Muscle of leg (tissue), 11 donors: ENCODE measurements around the gene ARL10. TPM values are rescaled to one million over a fixed set of nuclear protein-coding genes. Genes with fewer than 3 reads are reported as not detected.

Source experiments
- DNase-seq: peaks from one replicate; pipeline ENCODE4 v3.0.0; 2013
- H3K27ac ChIP-seq: one replicate; pipeline ENCODE4 v1.5.1; 2013; ENCODE audit warnings: mild to moderate bottlenecking, low read length, control low read depth
- H3K27me3 ChIP-seq: one replicate; pipeline ENCODE4 v1.6.1; 2013; ENCODE audit warnings: low read length; ENCODE audit not compliant: control insufficient read depth, insufficient read depth
- H3K36me3 ChIP-seq: one replicate; pipeline ENCODE4 v1.6.1; 2013; ENCODE audit warnings: low read length; ENCODE audit not compliant: control insufficient read depth, insufficient read depth
- H3K4me1 ChIP-seq: one replicate; pipeline ENCODE4 v1.6.1; 2013; ENCODE audit warnings: low read length; ENCODE audit not compliant: control insufficient read depth, insufficient read depth
- H3K4me3 ChIP-seq: one replicate; pipeline ENCODE4 v1.5.1; 2013; ENCODE audit warnings: low read length, control low read depth
- H3K9me3 ChIP-seq: replicated peaks from 2 replicates; pipeline ENCODE4 v1.6.1; 2013; ENCODE audit warnings: low read depth, low read length; ENCODE audit not compliant: control insufficient read depth
- WGBS: methylation state at CpG from one replicate; pipeline ENCODE4 v1.1.5; 2013; ENCODE audit warnings: missing lambda C conversion rate; ENCODE audit not compliant: insufficient coverage; 5-methylcytosine and 5-hydroxymethylcytosine counted together
- polyA plus RNA-seq, 8 donors: library from polyadenylated mRNA; unstranded; fragments of 120-200 nt; gene quantifications; one replicate each; pipeline versions ENCODE4 v1.2.1 to v1.2.3, GENCODE V29; 2013; ENCODE audit warnings: inconsistent platforms in 1 of 8, low replicate concordance in 1 of 8; ENCODE audit not compliant: insufficient read length in 8 of 8, insufficient read depth in 1 of 8
- total RNA-seq: library from RNA; stranded (reverse); fragments of 120-200 nt; gene quantifications from one replicate; pipeline ENCODE4 v1.2.4, GENCODE V29; 2013

The ARL10 gene
- total and polyA plus RNA-seq, 9 donors: 7.9 to 12.5 (median 9.7) TPM

DNA sequence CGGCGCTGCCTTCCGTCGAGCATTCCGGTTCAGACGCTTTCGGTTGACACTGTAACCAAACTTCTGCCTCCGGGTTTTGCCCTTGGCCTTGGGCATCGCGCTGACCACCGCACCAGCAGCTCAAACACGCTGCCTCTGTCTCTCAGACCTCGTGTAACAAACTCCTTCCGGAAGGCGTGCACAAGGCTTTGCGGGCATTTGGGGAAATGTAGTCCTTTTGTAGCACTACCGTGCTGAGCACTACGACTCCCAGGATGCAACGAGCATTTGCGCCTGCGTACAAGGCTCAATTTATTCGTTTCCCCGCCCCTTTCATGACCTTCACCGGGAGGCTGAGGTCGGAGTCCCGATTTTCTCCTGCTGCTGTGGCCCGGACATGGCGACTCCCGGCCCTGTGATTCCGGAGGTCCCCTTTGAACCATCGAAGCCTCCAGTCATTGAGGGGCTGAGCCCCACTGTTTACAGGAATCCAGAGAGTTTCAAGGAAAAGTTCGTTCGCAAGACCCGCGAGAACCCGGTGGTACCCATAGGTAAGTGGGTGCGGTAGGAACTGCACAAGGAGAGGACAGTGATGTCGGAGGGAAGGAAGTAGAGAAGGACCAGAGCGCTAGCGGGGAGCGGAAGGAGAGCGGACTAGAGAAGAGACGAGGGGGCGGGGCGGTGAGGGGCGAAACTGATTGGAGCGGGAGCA is 23.3 kb downstream of the ARL10 start, which contains the start of the genes HIGD2A and NOP16:
Gene HIGD2A, plus strand, starts transcription at position 308 of the 691 bp plus-strand sequence. Its CDS starts 69 bp downstream, at position 377.
Gene NOP16, minus strand, starts transcription at position 155 of the 691 bp plus-strand sequence. Its CDS starts 59 bp downstream, at position 96.
- H3K4me1 ChIP-seq: peaks cover 15% of the 10 kb centered on the region
- peak; percentile 100 for DNase-seq
- WGBS: under 1% methylated on average over 46 of the region's 47 CpGs
- no peaks in the 10 kb centered on the region for H3K9me3 ChIP-seq
- peak within 1 kb of the TSS; percentile 79 for H3K4me3 ChIP-seq
- H3K27me3 ChIP-seq: no peaks in the 10 kb centered on the region
- H3K27ac ChIP-seq: peak within 1 kb of the TSS; percentile 99
- peaks cover 50% of the 10 kb centered on the region for H3K36me3 ChIP-seq

DNA sequence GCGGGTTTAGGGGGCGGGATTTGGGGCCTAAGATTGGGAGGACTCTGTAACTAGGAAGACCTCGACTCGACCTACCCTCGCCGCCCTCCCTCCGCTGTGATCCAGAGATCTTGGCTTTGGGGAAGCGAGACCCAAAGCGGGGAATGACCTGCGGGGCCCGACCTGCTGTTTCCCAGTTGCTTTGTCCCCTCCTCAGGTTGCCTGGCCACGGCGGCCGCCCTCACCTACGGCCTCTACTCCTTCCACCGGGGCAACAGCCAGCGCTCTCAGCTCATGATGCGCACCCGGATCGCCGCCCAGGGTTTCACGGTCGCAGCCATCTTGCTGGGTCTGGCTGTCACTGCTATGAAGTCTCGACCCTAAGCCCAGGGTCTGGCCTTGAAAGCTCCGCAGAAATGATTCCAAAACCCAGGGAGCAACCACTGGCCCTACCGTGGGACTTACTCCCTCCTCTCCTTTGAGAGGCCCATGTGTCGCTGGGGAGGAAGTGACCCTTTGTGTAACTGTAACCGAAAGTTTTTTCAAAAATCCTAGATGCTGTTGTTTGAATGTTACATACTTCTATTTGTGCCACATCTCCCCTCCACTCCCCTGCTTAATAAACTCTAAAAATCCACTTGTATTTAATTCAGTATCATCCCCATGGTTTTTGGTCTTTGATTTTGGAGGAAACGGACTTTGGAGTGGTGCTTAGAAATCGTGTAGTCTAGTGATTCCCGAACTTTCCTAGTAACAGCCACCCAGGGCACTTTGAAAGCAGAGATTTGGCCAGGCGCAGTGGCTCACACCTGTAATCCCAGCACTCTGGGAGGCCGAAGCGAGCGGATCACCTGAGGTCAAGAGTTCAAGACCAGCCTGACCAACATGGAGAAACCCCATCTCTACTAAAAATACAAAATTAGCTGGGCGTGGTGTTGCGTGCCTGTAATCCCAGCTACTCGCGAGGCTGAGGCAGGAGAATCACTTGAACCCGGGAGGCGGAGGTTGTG is 24.1 kb downstream of the ARL10 start:
- WGBS: 7% methylated on average over 26 of the region's 41 CpGs
- Histone ChIP-seq H3K36me3 (peaks cover 48% of the 10 kb centered on the region), H3K27ac (peak overlapping the region; percentile 99), H3K4me3 (peak overlapping the region; percentile 79), H3K4me1 (peaks cover 15% of the 10 kb centered on the region), H3K27me3 (no peaks in the 10 kb centered on the region), H3K9me3 (no peaks in the 10 kb centered on the region)
- DNase-seq: no peak

DNA sequence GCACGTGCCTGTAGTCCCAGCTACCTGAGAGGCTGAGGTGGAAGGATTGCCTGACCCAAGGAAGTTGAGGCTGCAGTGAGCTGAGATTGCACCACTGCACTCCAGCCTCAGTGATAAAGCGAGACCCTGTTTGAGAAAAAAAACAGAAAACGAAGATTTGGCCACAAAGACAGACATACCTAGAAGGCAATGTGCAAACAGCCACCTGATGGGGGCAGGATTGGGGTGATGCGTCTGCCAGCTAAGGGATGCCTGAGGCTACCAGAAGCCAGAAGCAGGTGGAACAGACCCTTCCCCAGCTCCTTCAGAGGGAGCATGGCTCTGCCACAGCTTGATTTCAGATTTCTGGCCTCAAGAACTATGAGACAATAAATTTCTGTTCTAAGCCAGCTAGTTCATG is 26.2 kb downstream of the ARL10 start:
- WGBS: 83% methylated on average over 4 of the region's 4 CpGs
- Histone ChIP-seq H3K27ac (no peak overlapping the region), H3K9me3 (no peaks in the 10 kb centered on the region), H3K4me1 (peaks cover 15% of the 10 kb centered on the region), H3K4me3 (no peak overlapping the region), H3K36me3 (peaks cover 42% of the 10 kb centered on the region), H3K27me3 (no peaks in the 10 kb centered on the region)
- DNase-seq: no peak

DNA sequence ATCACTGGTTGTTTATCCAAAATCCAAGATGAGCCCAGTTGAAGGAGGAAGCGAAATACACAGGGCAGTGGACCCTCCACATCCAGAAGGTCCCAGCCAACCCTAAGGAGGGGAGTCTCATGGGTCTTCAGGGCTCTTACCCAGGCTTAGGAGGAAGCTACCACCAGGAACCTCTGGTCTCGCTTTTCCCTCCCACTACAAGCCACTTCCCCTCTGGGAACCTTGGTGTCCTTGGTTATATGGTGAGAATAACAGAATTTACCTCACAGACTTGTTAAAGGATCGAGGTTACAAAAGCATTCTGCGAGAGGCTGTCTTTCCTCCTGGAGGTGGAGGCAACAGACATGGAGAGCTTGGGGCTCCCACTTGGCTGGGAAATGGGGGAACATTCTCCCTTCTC is 26.7 kb downstream of the ARL10 start:
- Histone ChIP-seq H3K27ac (no peak overlapping the region), H3K4me3 (no peak overlapping the region), H3K27me3 (no peaks in the 10 kb centered on the region), H3K4me1 (peaks cover 11% of the 10 kb centered on the region), H3K36me3 (peaks cover 42% of the 10 kb centered on the region), H3K9me3 (no peaks in the 10 kb centered on the region)
- no peak for DNase-seq
- WGBS: no CpG with 5 or more reads among the region's 4 CpGs

DNA sequence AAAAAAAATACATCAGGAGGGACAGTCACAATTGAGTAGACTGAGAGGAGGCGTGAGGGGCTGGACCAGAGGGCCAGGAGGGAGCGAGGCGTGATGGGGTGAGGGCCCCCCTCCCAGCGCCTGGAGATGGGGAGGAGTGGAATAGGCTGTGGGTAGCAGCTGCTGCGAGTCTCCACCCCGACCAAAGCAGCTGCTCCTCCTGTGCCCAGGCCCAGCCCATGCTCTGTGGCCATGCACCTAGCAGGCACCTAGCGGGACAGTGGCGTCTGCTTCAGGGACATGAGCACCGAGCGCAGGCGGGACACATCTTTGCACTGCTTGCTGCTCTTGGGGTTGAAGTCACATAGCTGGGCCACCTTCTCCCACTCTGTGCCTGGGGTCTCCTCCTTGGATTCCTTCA is 27.2 kb downstream of the ARL10 start:
- Histone ChIP-seq H3K4me3 (no peak overlapping the region), H3K36me3 (peaks cover 42% of the 10 kb centered on the region), H3K27ac (no peak overlapping the region), H3K27me3 (no peaks in the 10 kb centered on the region), H3K9me3 (no peaks in the 10 kb centered on the region), H3K4me1 (peaks cover 9% of the 10 kb centered on the region)
- 91% methylated on average over 10 of the region's 11 CpGs for WGBS
- DNase-seq: no peak

DNA sequence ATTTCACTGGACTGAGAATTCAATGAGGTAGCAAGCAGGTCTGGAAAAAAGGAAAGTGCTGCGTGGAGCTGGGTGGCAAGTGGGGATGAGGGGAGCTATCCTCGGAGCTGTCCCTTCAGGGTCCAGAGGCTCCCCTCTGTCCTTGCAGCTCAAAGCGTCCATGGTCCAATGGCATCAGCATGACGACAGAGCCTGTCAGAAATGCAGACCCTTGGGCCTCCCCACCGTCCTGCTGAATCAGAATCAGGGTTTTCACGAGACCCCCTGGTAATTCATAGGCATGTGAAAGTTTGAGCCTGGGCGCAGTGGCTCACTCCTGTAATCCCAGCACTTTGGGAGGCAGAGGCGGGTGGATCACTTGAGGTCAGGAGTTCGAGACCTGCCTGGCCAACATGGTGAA is 28.8 kb downstream of the ARL10 start:
- Histone ChIP-seq H3K27me3 (no peaks in the 10 kb centered on the region), H3K4me1 (peaks cover 7% of the 10 kb centered on the region), H3K27ac (no peak overlapping the region), H3K4me3 (no peak overlapping the region), H3K36me3 (peaks cover 46% of the 10 kb centered on the region), H3K9me3 (no peaks in the 10 kb centered on the region)
- WGBS: 85% methylated on average over 6 of the region's 9 CpGs
- no peak for DNase-seq

DNA sequence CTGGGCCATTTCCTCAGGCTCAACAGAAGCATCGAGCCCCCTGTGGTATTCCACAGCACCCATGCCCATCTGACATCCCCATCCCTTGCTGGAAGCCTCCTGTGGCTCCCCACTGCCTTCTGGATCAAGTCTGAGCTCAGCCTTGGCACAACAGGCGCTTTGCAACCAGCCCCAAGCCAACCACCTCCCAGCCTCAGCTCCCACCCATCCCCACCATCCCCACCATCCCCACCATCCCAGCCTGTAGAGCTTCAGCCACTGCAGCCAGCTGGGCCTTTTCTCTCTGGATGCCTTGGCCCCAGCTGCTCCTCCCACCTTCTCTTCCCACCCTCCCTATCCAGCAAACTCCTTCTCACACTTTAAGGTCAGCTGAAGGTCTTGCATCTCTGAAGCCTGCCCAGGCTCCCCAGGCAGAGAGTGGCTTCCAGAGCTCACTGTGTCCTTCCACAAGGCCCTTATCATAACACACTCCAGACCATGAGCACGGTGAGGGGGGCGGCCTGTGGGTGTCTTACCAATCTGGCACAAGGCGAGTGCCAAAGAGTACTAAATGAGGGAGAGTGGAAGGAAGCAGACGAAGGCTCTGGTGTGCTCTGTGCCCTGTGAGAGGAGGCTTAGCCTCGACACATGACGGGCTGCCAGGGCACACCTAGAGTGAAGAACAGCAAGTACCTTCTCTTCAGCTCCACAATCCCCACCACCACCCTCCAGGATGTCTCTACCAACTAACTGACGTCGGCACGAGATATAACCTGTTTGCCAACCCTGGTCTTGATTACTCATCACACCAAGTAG is 29.8 kb downstream of the ARL10 start:
- Histone ChIP-seq H3K27ac (no peak overlapping the region), H3K4me1 (peaks cover 4% of the 10 kb centered on the region), H3K9me3 (no peaks in the 10 kb centered on the region), H3K4me3 (no peak overlapping the region), H3K36me3 (peaks cover 46% of the 10 kb centered on the region), H3K27me3 (no peaks in the 10 kb centered on the region)
- no peak for DNase-seq
- 77% methylated on average over 5 of the region's 11 CpGs for WGBS

DNA sequence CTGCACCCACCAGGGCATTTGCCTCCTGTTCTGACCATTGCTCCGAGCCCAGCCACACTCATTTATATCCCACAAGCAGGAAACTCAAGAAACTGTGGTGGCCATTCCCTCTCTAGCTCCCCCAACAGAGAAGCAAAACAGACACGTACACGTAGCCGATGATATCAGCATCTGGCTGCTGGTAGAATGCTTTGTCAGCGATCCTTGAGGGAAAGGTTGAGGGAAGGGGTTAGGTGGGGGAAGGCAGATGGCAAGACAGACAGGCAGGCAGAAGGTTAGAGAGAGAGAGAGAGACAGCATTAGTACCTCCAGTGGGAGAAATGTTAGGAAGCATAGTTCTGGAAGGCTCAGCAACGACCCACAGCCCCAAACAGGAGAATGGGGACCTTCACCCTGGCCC is 31.0 kb downstream of the ARL10 start:
- no peak overlapping the region for H3K27ac ChIP-seq
- peaks cover 4% of the 10 kb centered on the region for H3K4me1 ChIP-seq
- no peak overlapping the region for H3K4me3 ChIP-seq
- WGBS: 21% methylated on average over 4 of the region's 6 CpGs
- DNase-seq: no peak
- H3K27me3 ChIP-seq: no peaks in the 10 kb centered on the region
- H3K9me3 ChIP-seq: no peaks in the 10 kb centered on the region
- H3K36me3 ChIP-seq: peaks cover 42% of the 10 kb centered on the region

DNA sequence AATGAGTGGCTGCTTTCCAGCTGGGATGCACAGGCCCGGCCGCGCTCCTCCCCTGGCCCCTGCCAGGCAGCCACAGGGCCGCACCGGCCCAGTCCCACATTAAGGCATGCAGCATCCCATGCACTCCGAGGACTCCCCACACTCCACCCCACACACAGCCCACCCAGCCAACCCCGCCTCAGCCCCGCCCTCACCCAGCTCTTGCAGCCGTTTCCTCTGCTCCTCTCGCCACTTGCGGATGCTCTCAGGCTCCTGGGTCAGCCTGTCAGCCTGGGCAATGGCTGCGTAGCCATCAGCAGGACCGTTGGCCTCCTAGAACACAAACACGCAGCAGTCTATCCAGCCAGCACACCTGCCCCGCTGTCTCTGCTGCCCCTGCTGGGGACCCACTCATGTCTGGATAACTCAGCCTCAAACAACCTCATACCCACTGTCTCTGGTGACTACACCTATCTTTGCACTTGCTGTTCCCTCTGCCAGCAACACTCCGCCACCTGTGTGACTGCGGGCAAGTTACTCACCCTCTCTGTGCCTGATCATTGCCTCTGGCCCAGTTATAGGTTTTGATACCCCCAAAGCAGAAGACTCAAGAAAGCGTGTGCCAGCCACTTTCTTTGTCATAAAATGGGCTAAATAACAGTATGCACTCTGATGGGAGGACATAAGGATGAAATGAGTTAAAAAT is 32.6 kb downstream of the ARL10 start:
- Histone ChIP-seq H3K9me3 (no peaks in the 10 kb centered on the region), H3K27me3 (no peaks in the 10 kb centered on the region), H3K4me1 (peaks cover 5% of the 10 kb centered on the region), H3K4me3 (no peak overlapping the region), H3K36me3 (peaks cover 28% of the 10 kb centered on the region), H3K27ac (no peak overlapping the region)
- no peak for DNase-seq
- 86% methylated on average over 17 of the region's 18 CpGs for WGBS
